ENCODE measurements around the gene ZNF516.

- TF ChIP-seq CTCF (IDR thresholded peaks at IDR 0.05) (no peak), EP300 (IDR thresholded peaks at IDR 0.05) (no peak), POLR2A (IDR thresholded peaks at IDR 0.05) (no peak), POLR2AphosphoS5 (IDR thresholded peaks at IDR 0.05) (no peak)
Measured at GRCh38 chr18:76515576-76515975, 20.5 kb upstream of the ZNF516 start.
